H4 (cell line): ENCODE results near the gene TRIP6. TPM values are rescaled to one million over a fixed set of nuclear protein-coding genes. Genes with fewer than 3 reads are reported as not detected.
A peak's percentile ranks its signal among the peaks of the same experiment; 100 is the strongest.
"Not testable (repeated sequence)": the region's sequence is repeated elsewhere in the genome, so short reads cannot be mapped to it uniquely, and the experiment has no call there.

ENCODE experiments used
- DNase-seq: peaks from one replicate; pipeline ENCODE4 v3.0.0-alpha.2; 2015; ENCODE audit warnings: low spot score
- total RNA-seq: library from RNA; depleted of rRNA; stranded (reverse); fragments of >200 nt; shearing (Covaris generic); gene quantifications from 2 replicates; pipeline ENCODE4 v1.2.3, GENCODE V29; 2014

TRIP6 gene
- total RNA-seq, 1 experiment from 2014 or later: 78.5 TPM

- DNase-seq: peak; percentile 94
These were observed 29.9 kb upstream of the TRIP6 start for GRCh38 chr7:100837099-100837836.

- DNase-seq: no peak
These were observed 27.8 kb upstream of the TRIP6 start for GRCh38 chr7:100839361-100839760.

GRCh38 chr7:100840470-100841100, 26.6 kb upstream of the TRIP6 start:
- no peak for DNase-seq

GRCh38 chr7:100847360-100847759, 19.8 kb upstream of the TRIP6 start:
- DNase-seq: no peak

- DNase-seq: peak; percentile 83
These were observed 14.9 kb upstream of the TRIP6 start, which contains the start of gene SLC12A9 for GRCh38 chr7:100852048-100852872. TSS of gene SLC12A9 (plus strand) at chr7:100852713. CDS start at chr7:100854198, 1,485 bp downstream.

- no peak for DNase-seq
These were observed 12.9 kb upstream of the TRIP6 start for GRCh38 chr7:100854146-100854895.

- not testable (repeated sequence) for DNase-seq
These were observed 12.3 kb upstream of the TRIP6 start for GRCh38 chr7:100854899-100855298.

GRCh38 chr7:100855515-100855914, 11.7 kb upstream of the TRIP6 start:
- no peak for DNase-seq

GRCh38 chr7:100856871-100857282, 10.3 kb upstream of the TRIP6 start:
- no peak for DNase-seq

- DNase-seq: no peak
These were observed 7.3 kb upstream of the TRIP6 start for GRCh38 chr7:100859856-100860255.

- DNase-seq: no peak
These were observed 6.2 kb upstream of the TRIP6 start for GRCh38 chr7:100860702-100861615.

GRCh38 chr7:100861616-100861985, 5.6 kb upstream of the TRIP6 start:
- DNase-seq: no peak

GRCh38 chr7:100863406-100863950, 3.7 kb upstream of the TRIP6 start:
- DNase-seq: peak; percentile 81

- no peak for DNase-seq
These were observed 2.8 kb upstream of the TRIP6 start for GRCh38 chr7:100864263-100864845.

- peak; percentile 92 for DNase-seq
These were observed 1.7 kb upstream of the TRIP6 start for GRCh38 chr7:100865372-100865911.

GRCh38 chr7:100865938-100866728, 1.1 kb upstream of the TRIP6 start:
- DNase-seq: peak; percentile 81

GRCh38 chr7:100866729-100867039, 503 bp upstream of the TRIP6 start:
- DNase-seq: no peak

GRCh38 chr7:100867776-100868485, 744 bp downstream of the TRIP6 start:
- no peak for DNase-seq
